Effector CD8-positive, alpha-beta T cell (primary cell): Measurements from ENCODE around the gene TBC1D10A.

ENCODE experiments used
- DNase-seq: peaks from one replicate; lab custom pipeline; 2025; lab: John Stamatoyannopoulos, UW

The TBC1D10A gene

GRCh38 chr22:30285846-30286200, 40.9 kb downstream of the TBC1D10A start:
- DNase-seq = no peak

GRCh38 chr22:30285176-30285845, 41.4 kb downstream of the TBC1D10A start:
- no peak for DNase-seq

DNA sequence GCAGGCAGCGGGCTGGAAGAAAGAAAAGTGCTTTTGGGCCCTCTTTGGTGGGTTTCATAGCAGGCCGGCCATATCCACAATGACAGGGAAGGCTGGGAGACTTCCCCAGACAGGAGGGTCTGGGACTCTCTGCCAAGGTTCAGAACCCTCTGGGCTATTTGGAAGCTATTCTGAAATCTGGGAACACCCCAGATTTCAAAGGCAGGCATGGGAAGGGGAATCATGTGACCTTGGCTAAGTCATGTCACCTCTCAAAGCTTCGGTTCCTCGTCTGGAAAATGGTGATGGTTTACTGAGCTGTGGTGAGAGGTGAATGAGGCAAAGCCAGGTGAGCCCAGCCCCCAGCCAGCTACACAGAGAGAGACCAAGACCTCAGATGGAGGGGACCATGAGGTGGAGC, 42.1 kb downstream of the TBC1D10A start:
- no peak for DNase-seq

GRCh38 chr22:30284172-30284571, 42.6 kb downstream of the TBC1D10A start:
- DNase-seq = no peak

DNA sequence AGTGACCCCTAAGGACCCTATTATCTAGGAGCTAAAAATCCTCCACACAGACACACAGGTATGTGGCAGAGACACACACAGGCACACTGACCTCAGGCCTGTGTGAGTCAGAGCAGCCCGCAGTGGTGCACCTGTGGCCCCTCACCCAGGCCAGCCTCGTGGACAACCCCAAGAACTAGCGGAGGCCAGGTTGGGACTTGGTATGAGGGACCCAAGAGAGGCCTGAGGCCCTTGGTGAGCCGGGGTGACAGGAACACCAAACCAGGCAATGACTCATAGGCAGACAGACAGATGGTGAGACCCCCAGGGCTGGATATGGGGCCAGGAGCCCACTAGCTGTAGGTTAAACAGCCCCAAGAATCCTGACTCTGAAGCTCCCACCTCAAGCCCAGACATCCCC, 43.4 kb downstream of the TBC1D10A start:
- DNase-seq = no peak

GRCh38 chr22:30282616-30283046, 44.1 kb downstream of the TBC1D10A start:
- no peak for DNase-seq

DNA sequence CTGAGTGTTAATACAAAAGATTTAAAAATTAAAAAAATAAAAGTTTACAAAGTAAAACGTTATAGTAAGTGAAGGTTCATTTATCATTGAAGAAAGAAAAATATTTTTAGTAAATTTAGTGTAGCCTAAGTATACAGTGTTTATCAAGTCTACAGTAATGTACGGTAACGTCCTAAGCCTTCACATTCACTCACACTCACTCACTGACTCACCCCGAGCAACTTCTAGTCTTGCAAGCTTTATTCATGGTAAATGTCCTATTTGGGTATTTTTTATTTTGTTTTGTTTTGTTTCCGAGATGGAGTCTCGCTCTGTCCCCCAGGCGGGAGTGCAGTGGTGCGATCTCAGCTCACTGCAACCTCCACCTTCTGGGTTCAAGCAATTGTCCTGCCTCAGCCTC, 46.2 kb downstream of the TBC1D10A start:
- DNase-seq = no peak

DNA sequence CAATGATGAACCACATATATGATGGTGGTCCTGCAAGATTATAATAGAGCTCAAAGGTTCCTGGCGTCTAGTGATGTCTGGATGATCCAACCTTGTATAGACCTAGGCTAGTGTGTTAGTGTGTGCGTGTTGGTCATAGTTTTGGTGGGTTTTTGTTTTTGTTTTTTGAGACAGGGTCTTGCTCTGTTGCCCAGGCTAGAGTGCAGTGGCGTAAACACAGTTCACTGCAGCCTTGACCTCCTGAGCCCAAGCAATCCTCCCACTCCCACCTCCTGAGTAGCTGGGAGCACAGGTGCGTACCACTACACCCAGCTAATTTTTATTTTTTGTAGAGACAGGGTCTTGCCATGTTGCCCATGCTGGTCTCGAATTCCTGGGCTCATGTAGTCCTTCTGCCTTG, 46.8 kb downstream of the TBC1D10A start:
- no peak for DNase-seq

DNA sequence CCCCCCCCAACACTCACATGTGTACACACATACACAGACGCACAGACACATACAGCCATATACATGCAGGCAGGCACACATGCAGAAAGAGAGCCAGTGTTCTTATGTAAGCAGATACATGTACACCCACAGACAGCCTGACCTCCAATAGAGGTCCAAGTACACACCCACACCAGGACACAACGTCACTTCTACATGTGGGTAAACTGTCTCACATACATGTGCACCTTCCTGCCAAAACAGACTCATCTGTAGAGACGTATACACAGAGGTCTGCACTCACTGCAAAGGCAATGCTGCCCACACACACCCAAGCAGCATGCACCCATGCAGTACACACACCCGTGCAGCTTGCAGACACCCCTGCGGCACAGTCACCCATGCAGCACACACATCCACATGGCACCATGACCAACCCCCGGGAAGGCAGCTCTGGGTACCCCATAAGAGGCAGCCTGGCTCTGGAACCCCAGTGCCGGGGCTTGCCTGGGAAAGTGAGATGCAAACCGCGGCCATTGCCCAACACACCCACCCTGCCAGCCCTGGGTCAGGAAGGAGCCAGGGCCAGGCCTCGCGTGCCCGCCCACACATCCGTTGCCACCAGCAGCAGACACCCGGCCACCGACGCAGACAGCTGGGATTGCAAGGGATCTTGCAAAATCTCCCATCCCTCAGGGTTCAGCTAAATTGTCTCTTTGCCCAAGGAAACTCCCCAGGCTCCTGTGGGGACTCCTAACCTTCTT, 47.5 kb downstream of the TBC1D10A start:
- no peak for DNase-seq

- DNase-seq = no peak
These were observed 49.0 kb downstream of the TBC1D10A start for GRCh38 chr22:30277547-30278344.

GRCh38 chr22:30276039-30276438, 50.7 kb downstream of the TBC1D10A start:
- no peak for DNase-seq

- no peak for DNase-seq
These were observed 51.1 kb downstream of the TBC1D10A start for GRCh38 chr22:30275625-30276024.

- no peak for DNase-seq
These were observed 52.3 kb downstream of the TBC1D10A start for GRCh38 chr22:30274437-30274812.

GRCh38 chr22:30273711-30274436, 52.9 kb downstream of the TBC1D10A start:
- DNase-seq = no peak

GRCh38 chr22:30272781-30273601, 53.8 kb downstream of the TBC1D10A start:
- no peak for DNase-seq

DNA sequence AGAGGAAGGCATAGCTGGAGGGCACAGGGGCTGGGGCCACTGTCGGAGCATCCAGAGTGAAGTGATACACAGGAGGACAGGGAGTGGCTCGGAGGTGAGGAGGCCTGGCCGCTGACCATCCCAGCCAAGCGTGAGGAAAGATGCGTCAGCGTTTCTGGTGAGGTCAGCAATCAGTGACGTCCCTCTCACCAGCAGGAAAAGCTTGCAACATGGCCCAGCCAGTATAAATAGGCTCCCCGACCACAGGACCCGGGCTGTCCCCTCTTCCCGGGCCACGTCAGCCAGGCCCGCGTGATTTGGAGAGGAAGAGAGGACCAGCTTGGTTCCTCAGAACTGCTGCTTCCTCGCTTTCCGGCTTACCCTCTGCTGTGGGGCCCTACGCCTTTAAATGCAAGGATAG, 55.9 kb downstream of the TBC1D10A start:
- DNase-seq = no peak

DNA sequence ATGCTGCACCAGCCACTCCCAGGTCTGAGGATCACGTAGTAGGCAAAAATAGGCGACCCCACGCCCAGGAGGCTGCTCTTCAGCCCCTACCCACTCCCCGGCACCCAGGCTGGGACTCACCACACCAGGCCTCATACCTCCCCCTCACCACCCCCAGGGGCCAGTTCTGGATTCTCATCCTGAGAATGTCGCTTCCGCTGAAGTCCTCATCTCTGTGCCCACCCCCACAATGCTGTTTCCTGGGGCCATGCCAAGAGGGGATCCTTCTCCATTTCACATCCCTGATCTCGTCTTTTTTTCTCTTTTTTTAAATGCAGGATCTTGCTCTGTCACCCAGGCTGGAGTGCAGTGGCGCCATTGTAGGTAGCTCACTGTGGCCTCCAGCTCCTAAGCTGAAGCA, 58.4 kb downstream of the TBC1D10A start:
- no peak for DNase-seq

DNA sequence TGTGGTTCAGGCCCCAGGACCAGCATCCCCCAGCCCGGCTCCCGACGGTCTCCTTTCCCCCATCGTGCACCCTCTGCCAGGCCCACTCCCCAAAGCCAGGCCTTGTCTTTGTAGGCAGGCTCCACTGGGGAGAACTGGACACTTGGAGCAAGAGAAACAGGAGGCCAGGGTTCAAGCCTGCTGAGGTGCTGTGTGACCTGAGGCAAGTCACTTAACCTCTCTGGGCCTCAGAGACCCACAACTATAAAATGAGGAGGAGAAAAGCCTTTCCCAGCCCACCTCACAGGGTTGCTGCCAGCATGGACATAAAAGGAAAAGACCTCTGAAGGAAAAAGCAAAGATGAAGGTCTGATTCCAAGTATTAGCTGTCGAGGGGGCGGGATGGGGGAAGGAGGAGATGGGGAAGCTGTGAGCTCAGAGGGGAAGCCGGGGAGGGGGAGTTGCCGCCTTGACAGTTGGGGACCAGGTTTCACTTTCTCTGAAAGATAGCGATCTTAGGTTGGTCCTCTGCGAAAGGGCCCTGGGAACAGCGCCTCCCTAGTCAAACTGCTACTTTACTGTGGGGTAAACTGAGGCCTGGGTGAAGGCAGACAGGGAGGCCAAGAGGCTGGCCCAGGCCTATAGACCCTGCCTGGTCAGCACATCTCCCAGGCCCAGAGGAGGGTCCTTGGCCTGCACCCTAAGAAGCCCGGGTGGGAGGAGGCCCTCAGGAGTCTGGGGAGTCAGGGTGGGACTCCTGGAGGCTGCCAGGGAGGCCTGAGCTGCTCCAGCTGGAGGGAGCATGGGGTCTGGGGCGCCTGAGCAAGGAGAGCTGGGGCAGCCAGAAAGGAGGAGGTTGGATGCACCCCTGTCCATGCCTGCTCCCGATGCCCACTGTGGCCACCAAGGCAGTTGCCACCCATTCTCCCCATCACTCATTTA, 59.1 kb downstream of the TBC1D10A start:
- DNase-seq = peak; percentile 17

DNA sequence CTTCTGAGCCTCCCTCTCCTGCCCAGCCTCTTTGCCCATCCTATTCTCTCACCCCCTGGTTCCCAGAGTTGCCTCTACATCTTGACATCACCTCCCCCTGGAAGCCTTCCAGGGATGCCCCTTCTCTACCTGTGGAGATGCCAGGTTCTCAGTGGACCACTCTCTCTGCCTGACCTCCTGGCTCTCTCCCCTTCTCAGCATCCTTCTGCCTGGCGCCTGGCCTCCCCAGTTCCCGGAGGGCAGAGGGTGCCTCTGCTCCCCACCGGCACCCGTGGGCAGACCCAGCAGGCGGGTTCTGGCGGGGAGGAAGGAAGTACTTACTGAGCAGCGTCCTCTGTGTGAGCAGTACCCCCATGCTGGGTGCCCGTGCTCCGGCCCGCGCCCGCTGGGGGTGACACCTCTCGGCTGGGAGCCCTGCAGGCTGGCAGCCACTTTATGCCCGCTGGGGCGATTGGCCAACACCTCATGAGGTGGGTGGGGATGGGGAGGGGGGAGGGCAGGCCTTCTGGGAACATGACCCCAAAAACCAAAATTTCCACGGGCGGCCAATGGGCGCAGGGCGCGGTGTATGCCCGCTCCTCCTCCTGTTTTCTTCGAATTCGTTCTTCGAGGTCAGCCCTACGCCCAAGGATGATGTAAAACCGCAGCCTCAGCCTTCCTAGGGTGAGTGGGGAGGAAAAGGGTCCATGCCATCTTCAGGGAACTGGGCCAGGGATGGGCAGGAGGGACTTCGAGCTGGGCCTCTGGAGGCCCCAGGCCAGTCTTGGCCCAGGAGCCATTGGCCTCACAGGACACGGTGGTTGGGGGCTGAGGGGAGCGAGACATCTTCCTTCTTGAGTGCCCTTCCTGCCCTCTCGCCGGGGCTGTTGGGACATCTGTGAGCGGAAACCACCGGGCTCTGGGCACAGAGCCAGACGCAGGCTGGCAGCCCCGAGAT, 60.0 kb downstream of the TBC1D10A start, which contains the start of gene OSM:
Gene OSM (minus strand): TSS at position 407 of the 937 bp plus-strand sequence. CDS start 52 bp downstream, at position 355.
- DNase-seq = peak; percentile 37
